ENCODE data around the gene CDC42BPB. TPM values are rescaled to one million over a fixed set of nuclear protein-coding genes. Genes with fewer than 3 reads are reported as not detected.

The CDC42BPB gene
- total RNA-seq (10 to 100 TPM; 60.8 to 83.6 (median 70.1) TPM), polyA plus RNA-seq (10 to 100 TPM; 29.6 to 31.2 TPM)
- long read RNA-seq, donor 1, partial matches to known transcripts, result 17 of 25 reads
- long read RNA-seq, donor 1, other reads (novel, unspliced or antisense), result 8 of 25 reads
- long read RNA-seq, donor 2, partial matches to known transcripts, result 25 of 30 reads
- long read RNA-seq, donor 2, other reads (novel, unspliced or antisense), result 5 of 30 reads
- long read RNA-seq, donor 3, partial matches to known transcripts, result 5 of 11 reads
- long read RNA-seq, donor 3, other reads (novel, unspliced or antisense), result 6 of 11 reads

DNA sequence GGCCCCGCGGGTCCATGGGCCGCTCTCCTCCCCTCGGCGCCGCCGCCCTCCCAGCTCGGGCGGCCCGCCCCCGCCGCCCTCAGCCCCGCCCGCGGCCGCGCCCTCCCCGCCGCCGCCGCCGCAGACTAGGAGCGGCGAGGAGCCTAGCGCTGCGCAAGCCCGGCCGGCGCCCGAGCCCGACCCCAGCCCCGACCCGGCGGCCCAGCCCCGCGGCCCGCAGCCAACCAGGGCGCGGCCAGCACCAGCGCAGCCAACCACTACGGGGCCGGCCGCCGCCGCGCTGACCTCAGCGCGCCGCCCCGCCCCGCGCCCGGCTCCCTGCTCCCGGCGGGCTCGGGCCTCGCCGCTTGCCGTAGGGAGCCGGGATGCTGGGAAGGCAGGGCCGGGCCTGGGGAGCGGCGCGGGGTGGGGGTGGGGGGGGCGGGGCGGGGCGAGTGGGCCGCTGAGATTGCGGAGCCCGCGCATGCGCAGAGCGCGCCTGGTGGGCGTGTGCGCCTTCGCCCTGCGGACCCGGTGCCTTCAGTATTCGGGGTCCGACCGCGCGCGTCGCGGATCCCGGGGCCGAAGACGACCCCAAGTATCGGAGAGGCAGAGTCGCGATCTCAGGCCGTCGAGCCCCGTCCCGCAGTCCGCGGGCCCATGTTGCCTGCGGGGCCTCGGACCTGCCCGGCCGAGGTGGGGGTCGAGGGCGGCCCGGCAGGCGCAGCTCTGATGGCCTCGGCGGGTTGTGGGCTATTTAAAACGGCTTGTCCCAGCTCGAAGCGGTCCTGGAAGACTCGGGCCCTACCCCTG is at the start of gene CDC42BPB:
Gene CDC42BPB (minus strand): TSS at position 178 of the 792 bp plus-strand sequence. CDS start 376 bp downstream, outside the sequence.
- H3K27ac ChIP-seq, result peak within 1 kb of the TSS; percentile 95 to 100 (median 97)
- peaks cover 12 to 55% (median 45%) of the 10 kb centered on the region in 9 donors for H3K4me1 ChIP-seq
- H3K9me3 ChIP-seq, result no peaks in the 10 kb centered on the region
- H3K36me3 ChIP-seq, result peaks cover 0 to 15% (median 0%) of the 10 kb centered on the region in 9 donors
- peak; percentile 89 to 91 for DNase-seq
- peaks cover 0 to 30% (median 0%) of the 10 kb centered on the region in 7 donors for H3K27me3 ChIP-seq
- intact Hi-C loops (cut with DNase I), result loop anchor here in 3 of 10 donors (1.0 to 10.0 kb wide), 5 partner anchors 17 to 787 kb away; partner anchors contain the start of genes PPP1R13B (in 1 of the 3) and RCOR1 (in 1 of the 3)
- peak within 1 kb of the TSS; percentile 85 to 100 (median 98) for H3K4me3 ChIP-seq
- 0% methylated on average over 89 to 110 of the region's 113 CpGs for WGBS, 2 donors
- TF ChIP-seq, protein P1, sequence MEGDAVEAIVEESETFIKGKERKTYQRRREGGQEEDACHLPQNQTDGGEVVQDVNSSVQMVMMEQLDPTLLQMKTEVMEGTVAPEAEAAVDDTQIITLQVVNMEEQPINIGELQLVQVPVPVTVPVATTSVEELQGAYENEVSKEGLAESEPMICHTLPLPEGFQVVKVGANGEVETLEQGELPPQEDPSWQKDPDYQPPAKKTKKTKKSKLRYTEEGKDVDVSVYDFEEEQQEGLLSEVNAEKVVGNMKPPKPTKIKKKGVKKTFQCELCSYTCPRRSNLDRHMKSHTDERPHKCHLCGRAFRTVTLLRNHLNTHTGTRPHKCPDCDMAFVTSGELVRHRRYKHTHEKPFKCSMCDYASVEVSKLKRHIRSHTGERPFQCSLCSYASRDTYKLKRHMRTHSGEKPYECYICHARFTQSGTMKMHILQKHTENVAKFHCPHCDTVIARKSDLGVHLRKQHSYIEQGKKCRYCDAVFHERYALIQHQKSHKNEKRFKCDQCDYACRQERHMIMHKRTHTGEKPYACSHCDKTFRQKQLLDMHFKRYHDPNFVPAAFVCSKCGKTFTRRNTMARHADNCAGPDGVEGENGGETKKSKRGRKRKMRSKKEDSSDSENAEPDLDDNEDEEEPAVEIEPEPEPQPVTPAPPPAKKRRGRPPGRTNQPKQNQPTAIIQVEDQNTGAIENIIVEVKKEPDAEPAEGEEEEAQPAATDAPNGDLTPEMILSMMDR (IDR thresholded peaks at IDR 0.05), result no peak
- peak; percentile 89 to 96 (median 94) for ATAC-seq

- peaks cover 34 to 47% (median 43%) of the 10 kb centered on the region in 7 donors for H3K27me3 ChIP-seq
- no peaks in the 10 kb centered on the region for H3K36me3 ChIP-seq
- ATAC-seq (no peak), DNase-seq (no peak)
- WGBS, 2 donors, result 74 to 76% methylated on average over 9 of the region's 9 CpGs
- peaks cover 12 to 51% (median 39%) of the 10 kb centered on the region in 9 donors for H3K4me1 ChIP-seq
- H3K27ac ChIP-seq, result no peak overlapping the region
- no peak overlapping the region for H3K4me3 ChIP-seq
- TF ChIP-seq, protein P1 (IDR thresholded peaks at IDR 0.05), result no peak
- intact Hi-C loops (cut with DNase I), result loop anchor here in 9 of 10 donors (1.0 to 10.0 kb wide), 10 partner anchors 37 to 187 kb away; no protein-coding TSS in a partner anchor
- no peaks in the 10 kb centered on the region for H3K9me3 ChIP-seq
Observed at GRCh38 chr14:103105580-103106150, 48.3 kb upstream of the CDC42BPB start.

DNA sequence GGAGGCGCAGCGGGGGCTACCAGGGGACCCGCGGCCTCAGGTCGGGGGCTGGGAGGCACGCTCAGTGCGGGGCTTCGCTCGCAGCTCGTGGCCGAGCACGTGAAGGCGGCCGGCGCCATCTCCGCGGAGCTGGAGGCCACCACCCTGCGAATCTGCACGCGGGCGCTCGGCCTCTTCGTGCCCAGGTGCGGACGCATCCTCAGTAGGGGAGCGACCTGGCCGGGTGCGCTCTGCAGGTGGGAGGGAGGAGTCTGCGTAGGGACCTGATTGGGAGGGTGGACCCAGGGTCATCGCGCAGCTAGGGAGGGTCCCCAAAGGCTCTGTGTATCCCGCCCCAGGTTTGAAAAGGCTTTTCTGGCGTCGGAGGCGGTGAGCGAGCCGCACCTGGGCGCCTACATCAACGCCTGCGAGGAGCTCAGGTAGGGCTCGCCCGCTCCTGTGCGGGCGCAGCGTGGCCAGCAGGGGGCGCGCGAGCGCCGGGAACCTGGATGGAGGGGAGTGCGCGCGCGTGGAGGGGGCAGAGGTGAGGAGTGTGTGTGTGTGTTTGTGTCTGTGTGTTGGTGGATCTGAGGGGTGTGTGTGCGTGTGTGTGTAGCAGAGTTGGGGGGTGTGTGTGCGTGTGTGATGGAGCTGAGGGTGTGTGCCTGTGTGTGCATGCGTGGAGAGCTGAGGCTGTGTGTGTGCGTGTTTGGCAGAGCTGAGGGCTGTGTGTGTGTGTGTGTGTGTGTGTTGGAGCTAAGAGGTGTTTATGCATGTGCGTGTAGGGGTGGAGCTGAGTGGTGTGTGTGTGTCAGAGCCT is 47.5 kb upstream of the CDC42BPB start:
- DNase-seq (peak; percentile 50 to 75), ATAC-seq (peak; percentile 72 to 89 (median 82))
- 6 to 7% methylated on average over 55 to 59 of the region's 59 CpGs for WGBS, 2 donors
- TF ChIP-seq, protein P1 (IDR thresholded peaks at IDR 0.05), result peak; percentile 91 to 98 (median 96)
- intact Hi-C loops (cut with DNase I), result loop anchor here (1.0 to 10.0 kb wide), 10 partner anchors 37 to 188 kb away; no protein-coding TSS in a partner anchor
- Histone ChIP-seq H3K9me3 (no peaks in the 10 kb centered on the region), H3K27me3 (peaks cover 34 to 51% (median 49%) of the 10 kb centered on the region in 7 donors), H3K4me1 (peaks cover 12 to 43% (median 31%) of the 10 kb centered on the region in 9 donors), H3K4me3 (peak overlapping the region in 1 of 10 donors; percentile 11), H3K27ac (no peak overlapping the region), H3K36me3 (no peaks in the 10 kb centered on the region)
